22Rv1 (cell line): ENCODE measurements around the gene MAP4.

Experiments used
- H3K27ac ChIP-seq: fragments of 450-650 bp; 2 replicates; pipeline ENCODE4 v1.5.1; 2017
- ZFX ChIP-seq: fragments of 450-650 bp; IDR thresholded peaks from 2 replicates; pipeline ENCODE4 v1.6.1; 2017; ENCODE audit warnings: antibody characterized with exemption, borderline replicate concordance
- TF ChIP-seq, protein P1 (sequence below): fragments of 450-650 bp; IDR thresholded peaks from 2 replicates; pipeline ENCODE4 v1.5.1; 2017; ENCODE audit warnings: mild to moderate bottlenecking

MAP4 gene

GRCh38 chr3:47907784-47908183, 108.4 kb downstream of the MAP4 start:
- TF ChIP-seq, protein P1, sequence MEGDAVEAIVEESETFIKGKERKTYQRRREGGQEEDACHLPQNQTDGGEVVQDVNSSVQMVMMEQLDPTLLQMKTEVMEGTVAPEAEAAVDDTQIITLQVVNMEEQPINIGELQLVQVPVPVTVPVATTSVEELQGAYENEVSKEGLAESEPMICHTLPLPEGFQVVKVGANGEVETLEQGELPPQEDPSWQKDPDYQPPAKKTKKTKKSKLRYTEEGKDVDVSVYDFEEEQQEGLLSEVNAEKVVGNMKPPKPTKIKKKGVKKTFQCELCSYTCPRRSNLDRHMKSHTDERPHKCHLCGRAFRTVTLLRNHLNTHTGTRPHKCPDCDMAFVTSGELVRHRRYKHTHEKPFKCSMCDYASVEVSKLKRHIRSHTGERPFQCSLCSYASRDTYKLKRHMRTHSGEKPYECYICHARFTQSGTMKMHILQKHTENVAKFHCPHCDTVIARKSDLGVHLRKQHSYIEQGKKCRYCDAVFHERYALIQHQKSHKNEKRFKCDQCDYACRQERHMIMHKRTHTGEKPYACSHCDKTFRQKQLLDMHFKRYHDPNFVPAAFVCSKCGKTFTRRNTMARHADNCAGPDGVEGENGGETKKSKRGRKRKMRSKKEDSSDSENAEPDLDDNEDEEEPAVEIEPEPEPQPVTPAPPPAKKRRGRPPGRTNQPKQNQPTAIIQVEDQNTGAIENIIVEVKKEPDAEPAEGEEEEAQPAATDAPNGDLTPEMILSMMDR = no peak
- H3K27ac ChIP-seq = no peak overlapping the region

GRCh38 chr3:47902746-47903145, 113.5 kb downstream of the MAP4 start:
- no peak for TF ChIP-seq ZFX
- TF ChIP-seq, protein P1 = no peak

GRCh38 chr3:47901280-47901833, 114.9 kb downstream of the MAP4 start:
- H3K27ac ChIP-seq = no peak overlapping the region
- no peak for TF ChIP-seq ZFX
- TF ChIP-seq, protein P1 = no peak

More at GRCh38 chr3:47902746-47903145, 113.5 kb downstream of the MAP4 start:
- H3K27ac ChIP-seq = no peak overlapping the region

DNA sequence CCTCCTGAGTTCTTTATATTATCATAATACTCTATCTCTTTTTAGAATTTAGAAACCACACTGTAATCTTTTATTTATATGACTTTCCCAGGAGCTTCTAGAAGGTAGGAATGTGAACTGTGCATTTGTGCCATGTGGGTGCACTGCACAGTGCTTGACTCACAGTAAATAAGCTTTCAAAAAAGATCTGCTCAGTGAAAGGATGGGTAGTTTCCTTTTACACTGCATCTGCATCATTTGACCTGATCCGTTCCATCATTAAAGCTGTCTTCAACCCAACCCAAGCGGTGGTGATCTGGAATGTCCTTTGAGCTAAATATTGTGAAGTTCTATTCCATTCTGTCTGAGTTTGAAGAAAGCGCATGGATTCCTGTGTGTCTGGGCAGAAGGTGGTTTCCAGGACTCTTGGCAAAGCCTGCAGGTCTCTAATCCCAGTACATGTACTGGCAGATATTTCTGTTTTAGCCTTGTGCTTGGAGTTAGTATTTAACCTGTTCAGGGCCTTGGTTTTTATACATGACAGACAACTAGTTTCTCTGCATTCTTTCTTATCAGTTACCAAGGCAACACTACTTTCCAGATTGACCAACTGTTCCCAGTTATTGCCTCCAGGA, 116.6 kb downstream of the MAP4 start:
- H3K27ac ChIP-seq = no peak overlapping the region
- TF ChIP-seq, protein P1 = no peak
- TF ChIP-seq ZFX = no peak

DNA sequence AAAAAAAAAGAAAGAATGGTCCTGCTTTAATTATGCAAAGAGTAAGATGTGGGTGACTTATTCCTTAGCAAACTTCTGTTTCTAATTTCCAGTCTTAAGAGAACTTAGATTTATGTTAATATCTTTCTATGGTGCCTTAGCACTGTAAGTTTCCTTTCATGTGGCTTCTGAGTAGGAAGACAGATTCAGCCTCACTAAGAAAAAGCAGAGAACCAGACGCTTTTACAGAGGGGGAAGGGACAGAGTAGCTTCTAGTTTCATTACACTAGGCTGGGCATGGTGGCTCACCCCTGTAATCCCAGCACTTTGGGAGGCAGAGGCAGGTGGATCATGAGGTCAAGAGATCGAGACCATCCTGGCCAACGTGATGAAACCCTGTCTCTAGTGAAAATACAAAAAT, 118.3 kb downstream of the MAP4 start:
- TF ChIP-seq, protein P1 = no peak
- TF ChIP-seq ZFX = no peak

GRCh38 chr3:47896736-47897135, 119.5 kb downstream of the MAP4 start:
- H3K27ac ChIP-seq = no peak overlapping the region
- TF ChIP-seq, protein P1 = no peak
- TF ChIP-seq ZFX = no peak

More for the DNA sequence above, 118.3 kb downstream of the MAP4 start:
- no peak overlapping the region for H3K27ac ChIP-seq

- TF ChIP-seq, protein P1 = no peak
- H3K27ac ChIP-seq = no peak overlapping the region
Measured at GRCh38 chr3:47895241-47895640, 121.0 kb downstream of the MAP4 start.
